NT2/D1 (cell line): ENCODE results near the gene IKZF2.

Source experiments
- SUZ12 ChIP-seq: IDR thresholded peaks from 2 replicates; pipeline ENCODE4 v1.6.1; 2011; ENCODE audit not compliant: insufficient read length, insufficient read depth; ENCODE audit errors: extremely low read depth
- YY1 ChIP-seq: IDR thresholded peaks from 2 replicates; pipeline ENCODE4 v1.6.1; 2011; ENCODE audit not compliant: insufficient read length, insufficient read depth
- ZNF274 ChIP-seq: IDR thresholded peaks from 2 replicates; pipeline ENCODE4 v1.6.1; 2011; ENCODE audit warnings: mild to moderate bottlenecking, low read depth, low read length

DNA sequence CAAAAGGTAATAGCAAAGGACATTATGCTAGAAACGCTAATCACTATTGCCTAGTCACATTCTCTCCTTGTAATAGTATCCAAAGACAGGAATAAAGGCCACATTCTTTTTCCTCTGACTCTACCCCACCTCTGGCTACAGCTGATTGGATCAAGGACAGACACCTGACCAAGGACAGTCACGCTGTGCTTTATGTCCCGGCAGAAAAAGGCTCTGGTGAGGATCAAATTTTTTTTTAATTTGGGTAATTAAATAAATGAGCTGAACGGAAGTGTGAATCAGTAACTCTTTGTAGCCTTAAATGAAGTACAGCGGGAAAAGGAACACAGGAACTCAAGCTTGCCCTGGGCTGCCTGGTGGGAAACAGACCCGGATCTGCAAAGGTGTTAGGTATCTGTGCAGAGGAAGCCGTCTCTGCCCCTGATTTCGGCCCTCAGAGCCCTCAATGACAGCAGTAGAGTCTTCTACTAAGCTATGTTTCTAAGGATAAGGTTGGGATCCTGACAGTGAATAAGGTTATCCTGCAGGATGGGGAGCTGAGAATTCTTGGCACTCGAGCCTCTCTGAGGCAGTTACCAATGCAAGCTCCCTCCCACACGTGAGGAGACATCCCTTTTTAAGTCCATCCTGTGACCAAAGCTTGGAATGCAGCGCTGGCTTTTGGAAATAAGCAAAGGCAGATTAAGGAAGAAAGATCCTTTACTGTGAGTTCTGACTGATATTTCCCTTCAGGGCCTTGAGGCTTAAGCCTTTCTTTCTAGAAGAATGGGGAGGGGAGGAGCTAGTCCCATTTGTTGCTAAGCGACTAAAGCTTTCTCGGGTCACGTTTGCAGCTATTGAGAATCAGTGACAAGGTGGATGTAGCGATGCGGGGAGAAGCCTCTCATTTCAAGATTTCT lies 37.8 kb upstream of the IKZF2 start:
- TF ChIP-seq YY1 (no peak), ZNF274 (no peak), SUZ12 (no peak)
